ENCODE results near the gene ALG12.
A peak's percentile ranks its signal among the peaks of the same experiment; 100 is the strongest.

The ALG12 gene

DNA sequence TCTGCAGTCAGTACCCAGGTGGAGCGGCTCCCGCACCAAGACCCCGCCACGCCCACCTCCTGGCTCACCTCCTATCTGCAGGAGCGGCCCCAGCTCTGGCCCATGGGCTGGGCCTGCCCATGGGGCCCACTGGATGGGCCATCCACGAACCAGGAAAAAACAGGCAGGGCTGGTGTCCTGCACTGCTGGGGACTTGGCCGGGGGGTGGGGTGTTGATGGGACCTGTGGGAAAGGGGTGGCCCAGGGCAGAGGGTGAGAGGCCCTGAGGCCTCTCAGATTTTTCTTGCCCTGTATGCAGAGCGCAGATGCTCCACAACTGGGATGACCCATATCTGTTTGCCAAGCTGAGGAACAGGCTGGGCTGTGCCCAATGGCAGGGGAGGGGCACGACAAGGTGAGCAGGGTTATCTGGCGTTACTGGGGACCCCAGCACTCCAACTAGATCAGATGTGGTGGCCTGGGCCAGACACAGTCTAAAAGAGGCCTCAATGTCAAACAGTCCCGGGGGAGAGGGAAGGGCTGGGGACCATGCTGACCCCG is 39.7 kb upstream of the ALG12 start:
- no peak for DNase-seq

DNA sequence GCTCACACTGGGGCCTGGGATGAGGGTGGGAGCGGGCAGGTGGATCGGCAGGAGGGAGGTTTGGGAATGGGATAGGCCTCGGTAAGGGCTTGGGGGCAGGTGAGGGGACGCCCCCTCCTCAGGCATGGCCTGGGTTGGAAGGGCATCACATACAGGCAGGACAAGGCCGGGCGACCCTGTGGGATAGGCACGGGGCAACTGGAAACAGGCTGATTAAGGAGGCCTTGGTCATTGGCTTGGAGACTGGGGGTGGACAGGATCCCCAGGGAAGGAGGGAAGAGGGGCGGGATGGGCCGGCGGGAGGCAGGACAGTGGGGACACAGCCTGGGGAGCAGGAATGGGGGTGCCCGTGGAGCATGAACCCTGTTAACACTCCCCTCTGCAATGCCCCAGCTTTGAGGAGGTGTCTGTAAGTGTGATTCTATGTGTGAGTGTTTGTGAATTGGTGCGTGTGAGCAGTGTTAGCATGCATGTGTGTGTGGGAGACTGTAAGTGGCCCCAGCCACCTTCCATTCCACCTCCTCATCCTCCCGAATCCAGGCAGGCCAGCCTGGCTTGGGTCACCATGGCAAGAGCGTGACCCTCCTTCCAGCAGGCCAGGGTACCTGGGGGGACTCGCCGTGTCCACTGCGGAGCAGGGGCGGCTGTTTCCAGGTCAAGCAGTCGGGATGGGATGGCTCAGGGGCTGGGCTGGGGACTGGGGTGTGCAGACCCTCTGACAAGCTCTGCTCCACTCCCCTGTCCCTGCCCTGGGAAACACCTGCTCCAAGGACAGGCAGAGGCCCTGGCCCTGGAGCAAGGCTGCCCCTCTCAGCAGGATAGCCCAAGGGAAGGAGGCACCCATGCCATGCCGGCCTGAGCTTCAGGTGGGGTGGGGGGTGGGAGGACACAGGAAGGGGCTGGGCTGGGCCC is 38.9 kb upstream of the ALG12 start:
- no peak for DNase-seq

DNA sequence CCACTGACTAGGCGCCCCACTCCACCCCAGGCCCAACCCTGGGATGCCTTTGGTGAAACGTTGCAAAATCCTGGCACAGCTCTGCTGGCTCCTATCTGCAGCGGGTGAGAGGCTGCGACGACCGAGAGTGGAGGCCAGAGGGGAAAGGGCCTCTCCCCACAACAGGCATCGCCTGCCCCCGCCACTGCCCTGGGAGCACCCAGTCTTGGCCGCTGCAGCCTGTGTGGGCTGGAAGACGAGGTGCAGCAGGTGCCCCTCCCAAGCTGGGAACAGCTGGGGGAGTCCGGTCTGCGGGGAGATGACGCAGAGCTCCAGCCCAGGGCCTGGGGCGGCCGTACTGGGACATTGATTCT is 38.2 kb upstream of the ALG12 start:
- DNase-seq: no peak

DNA sequence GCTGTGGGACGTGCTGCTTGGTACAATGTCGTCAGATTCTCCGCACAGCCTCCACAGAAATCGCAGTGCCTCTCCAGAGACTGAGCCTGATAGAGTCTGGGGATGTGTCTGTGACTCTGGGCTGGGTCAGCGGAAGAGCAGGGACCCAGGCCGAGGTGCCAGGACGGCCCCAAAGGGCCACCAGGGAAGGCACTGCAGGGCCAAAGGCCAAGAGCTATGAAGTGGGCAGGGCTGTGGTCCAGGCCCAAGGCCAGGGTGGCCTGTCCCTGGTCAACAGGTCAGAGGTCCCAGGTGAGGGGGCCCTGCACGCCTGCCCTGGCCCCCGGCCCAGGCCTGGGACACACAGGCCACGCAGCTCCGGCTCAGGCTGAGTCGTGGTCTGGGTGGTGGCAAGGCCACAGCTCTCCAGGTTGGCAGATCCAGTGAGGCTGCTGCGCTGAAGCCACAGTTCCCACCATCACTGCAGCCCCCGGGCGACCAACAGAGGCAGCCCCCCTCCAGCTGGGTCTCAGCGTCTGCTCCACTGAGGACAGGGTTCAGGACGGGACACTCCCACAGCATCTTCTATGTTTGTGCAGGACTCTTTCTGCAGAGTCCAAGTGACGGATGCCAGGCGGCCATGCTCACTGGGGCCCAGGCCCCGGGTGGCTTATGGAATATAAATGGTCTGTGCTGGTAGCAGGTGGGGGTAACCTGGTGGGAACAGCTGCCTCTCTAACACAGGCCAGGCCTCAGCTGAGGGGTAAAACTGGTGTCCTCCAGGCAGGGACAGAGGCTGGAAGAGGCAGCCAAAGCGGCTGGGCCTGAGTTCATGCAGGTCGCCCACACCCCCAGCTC is 37.6 kb upstream of the ALG12 start:
- no peak for DNase-seq

DNA sequence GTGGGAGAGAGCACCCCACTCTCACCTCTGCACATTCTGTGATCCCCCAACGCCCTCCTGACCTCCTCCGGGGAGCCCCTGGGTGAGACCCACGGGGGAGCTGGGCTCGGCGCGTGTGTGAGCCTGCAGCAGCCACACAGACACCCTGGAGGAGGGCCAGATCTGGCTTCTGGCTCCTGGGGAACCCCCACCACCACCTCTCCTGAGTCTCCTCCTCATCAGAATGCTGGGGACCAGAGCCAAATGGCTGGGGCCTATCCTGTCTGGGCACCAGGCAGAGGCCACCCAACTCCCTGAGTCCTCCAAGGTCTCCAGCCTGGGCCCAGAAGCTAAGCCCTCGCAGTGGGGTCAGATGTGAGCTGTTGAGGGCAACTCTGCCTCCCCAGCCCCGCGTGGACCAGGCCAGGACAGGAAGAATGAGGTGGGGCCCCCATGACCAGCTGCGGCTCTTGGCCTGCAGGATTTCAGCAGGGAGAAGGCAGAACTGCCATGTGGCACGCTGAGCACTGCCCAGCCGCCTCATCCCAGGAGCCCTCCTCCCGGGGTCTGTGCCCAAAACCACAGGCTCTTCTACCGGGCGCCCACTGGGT is 36.8 kb upstream of the ALG12 start:
- DNase-seq: no peak

DNA sequence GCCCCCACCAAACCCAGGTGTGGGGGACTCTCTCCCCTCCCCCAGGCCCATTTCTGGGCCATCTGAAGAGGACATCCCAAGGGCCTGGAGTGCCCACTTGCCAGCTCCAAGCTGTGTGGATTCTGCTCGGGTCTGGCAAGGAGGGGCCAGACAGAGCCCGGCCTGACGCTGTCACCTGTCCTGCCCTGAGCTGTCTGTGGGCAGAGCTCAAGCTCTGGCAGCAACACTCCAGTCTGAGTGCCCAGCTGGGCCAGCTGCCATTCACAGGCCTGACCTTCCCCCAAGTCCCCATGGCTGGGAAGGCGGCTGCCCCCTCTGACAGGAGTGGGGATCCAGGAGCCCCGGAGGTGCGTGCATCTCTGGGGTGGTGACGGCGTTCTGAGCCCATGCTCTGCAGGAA is 36.1 kb upstream of the ALG12 start:
- DNase-seq: no peak

DNA sequence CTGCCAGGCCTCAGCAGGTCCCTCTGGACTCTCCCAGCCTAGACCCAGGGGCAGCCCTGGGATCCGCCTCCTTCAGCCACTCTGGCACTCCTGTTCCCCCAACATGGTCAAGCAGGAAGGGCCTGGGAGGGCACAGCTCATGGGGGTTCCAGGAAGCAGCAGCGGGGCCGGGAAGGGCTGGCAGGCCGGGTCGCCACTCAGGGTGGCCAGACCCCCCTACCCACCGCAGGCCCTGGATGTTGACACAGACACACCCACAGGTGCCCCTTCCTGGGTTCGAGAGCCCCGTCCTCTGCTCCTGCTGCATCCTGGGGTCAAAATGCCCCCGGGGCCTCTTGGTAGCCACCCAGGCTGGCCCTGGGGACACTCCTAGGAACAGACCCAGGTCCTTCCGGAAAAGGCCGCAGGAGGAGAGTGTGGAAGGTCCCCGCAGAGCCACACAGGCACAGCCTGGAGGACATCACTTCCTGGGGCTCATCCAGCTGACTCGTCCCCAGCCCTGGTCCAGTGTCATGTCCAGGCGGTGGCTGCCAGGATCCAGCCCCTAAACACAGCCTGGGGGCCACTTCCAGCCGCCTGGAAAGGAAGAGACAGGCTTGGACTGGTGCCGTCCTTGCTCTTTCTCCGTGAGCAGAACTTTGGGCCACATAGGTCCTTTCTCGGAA is 35.6 kb upstream of the ALG12 start:
- DNase-seq: no peak

DNA sequence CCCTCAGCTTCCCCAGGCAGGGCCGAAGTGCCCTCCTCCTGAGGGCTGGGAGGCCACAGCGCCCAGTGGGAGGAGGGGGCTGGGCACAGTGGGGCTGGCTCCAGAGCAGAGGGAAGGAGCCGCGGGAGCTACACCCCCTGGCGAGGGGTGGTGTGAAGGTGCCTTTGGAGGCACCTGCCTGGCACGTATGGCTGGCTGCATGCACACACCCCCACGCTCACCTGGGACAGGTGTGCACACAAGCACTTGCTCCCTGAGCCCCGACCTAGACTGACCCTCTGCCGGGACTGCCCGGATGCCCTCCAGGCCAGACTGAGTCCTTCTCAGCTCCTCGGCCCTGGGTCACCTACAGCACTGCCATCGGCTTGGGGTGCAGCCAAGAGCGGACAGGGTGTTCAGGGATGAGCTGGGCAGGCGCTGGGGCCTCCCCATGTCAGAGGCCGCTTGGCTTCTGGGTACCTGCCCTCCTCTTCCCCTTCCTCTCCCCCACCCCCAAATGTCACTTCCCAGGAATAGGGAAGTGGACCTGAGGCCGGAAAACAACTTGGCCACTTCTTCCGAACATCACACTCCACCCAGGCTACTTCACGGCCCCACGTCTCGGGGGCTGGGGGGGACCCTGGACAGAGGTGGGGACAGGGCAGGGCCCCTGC is 34.9 kb upstream of the ALG12 start:
- no peak for DNase-seq

DNA sequence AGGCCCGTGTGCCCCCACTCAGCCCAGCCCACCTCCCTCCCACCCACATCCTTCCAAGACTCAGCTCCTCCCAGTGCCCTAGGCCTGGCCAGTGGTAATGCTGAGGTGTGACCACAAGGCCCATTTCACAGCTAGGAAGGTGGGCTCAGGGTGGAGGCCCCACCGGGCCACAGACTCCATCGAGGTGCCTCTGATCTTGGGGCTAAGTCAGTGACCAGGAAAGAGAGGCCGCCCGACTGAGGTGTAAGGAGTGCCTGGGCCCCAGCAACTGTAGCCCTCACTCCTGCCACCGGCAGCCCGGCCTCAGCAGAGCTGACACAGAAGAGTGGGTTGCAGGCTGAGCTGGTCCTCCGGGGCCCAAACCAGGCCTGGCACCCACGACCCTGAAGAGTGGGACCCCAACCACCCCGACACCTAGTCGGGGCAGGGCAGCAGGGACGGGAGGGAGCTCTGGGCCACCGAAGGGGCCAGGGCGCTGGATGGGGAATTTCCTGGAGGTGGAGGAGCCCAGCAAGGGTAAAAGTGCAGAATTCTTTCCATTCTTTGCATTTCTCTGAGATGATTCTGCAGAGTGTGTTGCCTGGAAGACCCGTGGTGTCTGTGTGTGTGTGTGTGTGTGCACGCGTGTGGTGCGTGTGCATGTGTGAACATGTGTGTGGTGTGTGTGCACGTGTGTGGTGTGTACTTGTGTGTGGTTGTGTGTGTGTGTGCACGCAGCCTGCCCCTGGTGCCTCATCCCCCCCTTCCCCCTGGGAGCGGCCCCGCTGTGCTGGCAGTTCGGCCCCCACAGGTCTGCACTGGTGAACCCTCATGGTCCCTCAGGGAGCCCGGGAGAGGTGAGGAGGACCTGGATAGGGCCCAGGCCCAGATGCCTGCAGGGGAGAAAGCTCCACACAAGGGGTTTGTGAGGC is 34.0 kb upstream of the ALG12 start:
- peak; percentile 79 for DNase-seq

DNA sequence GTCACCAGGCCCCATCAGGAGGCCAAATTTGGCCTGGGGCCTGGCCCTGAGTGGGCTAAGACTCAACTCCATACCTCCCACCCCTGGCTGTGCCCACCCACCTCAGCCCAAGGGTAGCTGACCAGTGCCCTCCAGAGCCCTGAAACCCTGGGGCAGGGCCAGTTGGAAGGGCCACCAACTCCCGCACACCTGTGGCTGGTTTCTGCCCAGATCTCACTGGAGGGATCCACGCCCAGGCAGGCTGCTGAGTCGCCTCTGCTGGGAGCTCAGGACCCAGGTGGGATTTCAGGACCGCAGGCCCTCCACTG is 33.4 kb upstream of the ALG12 start:
- DNase-seq: no peak

DNA sequence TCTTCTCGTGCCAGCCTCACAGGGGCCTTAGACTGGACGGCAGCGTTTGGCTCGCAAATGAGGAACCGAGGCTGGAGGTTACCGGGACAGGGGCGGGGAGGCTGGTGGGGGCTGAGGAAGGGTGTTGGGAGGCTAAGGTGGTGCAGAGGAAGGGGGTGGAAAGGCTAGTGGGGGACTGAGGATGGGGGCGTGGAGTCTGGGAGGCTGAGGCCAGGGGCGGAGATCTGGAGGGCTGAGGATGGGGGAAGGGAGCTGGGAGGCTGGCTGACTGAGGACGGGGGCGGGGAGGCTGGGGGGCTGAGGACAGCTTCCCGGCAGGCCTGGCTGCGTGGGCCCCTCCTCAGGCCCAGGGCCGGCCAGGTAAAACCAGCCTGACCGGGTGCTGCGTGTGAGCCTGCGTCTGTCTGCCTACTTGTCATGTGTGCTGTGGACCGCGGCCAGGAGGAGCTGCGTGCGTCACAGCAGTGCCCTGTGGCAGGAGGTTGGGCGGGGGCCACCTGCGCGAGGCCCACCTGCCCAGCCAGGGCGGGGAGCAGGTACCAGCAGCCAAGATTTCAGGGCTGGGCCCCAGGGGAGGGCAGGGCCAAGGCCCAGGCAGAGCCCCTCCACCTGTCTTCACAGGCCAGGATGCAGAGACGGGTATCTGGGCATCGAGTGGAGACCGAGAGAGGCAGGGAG is 32.9 kb upstream of the ALG12 start:
- no peak for DNase-seq

DNA sequence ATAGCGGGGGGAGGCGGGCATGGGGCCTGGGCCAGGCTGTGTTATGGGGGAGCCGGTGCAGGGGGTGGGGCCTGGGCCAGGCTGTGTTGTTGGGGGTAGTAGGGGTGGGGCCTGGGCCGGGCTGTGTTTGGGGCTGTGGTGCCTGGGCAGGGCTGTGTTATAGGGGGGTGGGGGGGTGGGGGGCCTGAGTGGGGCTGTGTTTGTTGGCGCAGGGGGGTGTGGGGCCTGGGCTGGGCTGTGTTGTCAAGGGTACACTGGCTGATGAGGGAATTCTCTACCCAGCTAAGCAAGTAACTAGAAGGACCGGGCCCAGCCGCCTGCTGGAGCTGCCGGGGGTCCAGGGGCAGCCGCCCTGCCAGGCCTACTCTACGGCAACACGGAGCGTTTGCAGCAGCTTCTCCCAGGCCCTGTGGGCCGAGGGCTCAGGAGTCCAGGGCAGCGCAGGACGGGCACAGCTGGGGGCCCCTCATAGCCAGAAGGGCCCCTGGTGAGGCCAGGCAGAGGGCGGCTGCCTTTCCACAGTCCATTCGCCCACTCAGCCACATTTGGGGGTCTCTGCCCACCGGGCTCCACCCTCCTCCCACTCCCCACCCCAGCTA is 32.3 kb upstream of the ALG12 start:
- no peak for DNase-seq

DNA sequence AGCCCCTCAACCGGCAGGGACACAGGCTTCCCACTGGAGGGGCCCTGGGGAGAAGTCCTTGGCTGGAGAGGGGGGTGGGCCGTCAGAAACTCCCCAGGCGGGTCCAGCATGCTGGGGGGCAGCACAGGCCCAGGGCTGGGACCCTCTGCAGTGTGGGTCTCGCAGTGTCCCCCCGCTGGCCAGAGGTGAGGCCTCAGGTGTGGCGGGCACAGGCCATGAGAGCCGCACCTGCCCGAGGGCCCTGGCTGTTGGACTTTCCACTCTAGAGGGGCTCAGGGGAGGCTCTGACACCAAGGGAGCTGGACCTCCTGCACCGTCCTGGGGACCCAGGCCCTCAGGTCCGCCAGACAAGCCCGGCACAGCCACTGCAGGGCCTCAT is 31.7 kb upstream of the ALG12 start:
- DNase-seq: no peak

DNA sequence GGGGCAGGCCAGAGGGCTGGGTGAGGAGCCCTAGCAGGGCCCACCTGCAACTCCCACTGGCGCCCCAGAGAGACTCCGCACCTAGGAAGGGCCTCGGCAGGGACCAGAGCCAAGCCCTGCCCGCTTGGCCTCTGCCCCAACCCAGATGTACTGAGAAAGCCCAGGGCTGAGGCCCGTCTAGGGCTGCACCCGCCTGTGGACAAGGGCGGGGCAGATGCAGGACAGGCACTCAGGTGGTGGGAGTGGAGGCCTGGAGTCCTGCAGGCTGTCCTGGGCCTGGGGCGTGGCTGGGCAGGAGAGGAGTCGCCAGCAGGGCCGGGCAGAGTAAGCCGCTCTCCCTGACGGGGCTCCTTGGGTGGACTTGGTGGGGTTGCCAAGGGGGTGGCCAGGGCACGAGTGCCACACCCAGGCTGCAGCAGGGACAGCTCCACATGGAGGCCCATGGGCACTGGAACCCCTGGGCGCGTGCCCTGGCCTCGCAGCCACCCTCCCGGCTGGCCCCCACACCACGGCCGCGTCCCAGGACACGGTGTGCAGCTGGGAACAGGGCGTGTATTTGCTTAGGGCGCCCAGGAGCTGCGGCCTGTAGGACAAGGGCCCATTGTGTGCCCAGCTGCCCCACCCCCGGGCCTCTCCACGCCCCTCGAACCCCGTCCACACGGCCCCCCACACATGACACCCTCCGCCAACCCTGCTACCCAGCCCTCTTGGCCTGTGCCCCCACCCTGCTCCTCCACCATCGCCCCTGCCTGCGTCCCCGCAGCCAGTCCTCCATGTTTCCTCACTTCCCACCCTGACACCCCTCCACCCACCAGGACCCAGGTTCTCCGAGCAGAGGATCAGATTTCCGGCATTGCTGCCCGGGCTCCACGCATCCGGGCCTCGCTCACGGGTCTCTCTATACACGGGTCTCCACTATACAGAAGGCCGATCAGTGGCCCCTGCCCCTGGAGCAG is 31.0 kb upstream of the ALG12 start:
- peak; percentile 61 for DNase-seq

DNA sequence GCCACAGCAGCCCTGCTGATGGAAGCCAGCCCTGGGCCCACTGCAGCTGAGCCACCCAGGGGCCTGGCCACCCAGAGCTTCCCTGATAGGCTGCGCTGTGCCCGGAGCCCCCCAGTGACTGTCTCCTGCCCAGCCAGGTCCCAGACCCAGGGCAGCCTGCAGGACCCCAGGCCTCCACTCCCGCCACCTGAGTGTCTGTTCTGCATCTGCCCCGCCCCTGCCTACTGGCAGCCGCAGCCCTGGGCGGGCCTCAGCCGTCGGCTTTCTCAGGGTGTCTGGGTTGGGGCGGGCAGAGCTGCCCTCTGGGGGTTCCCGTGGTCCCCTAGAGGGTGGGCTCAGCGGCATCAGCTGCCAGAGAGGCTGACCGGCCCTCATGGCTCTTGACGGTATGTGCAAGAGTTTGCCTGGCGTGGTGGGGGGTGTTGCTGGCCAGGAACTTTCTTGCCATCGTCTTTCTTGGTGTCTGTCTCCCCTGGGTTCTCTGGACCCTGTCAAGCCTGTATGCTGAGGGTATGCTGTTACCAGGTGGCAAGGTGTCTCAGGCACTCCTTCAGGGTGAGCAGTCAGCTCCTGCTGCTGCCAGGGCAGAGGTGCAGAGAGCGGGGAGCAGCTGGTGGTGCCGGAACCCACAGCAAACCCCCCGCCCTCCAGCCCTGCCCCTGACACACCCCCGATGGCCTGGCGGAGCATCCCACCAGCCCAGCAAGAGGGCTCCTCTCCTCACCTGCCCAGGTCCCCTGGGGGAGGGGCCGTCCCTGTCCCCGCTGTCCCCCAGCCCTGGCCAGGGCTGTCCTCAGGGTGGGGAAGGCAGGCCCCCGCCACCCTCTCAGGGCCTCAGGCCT is 30.1 kb upstream of the ALG12 start:
- peak; percentile 1 for DNase-seq

DNA sequence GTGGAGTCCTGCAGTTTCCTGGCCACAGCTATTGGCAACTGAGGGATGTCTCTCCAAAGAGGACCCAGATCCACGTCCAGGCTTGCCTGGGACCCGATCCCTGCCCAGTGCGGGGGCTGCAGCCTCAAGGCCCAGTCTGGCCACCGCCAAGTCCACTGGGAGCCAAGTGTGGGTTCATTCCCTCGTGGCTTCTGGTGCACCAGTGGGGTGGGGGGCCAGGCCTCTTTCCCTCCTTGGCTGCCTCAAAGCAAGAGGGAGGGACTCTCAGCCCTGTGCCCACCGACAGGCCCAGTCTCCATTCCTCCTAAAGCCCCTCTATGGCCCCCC is 29.0 kb upstream of the ALG12 start:
- DNase-seq: no peak

DNA sequence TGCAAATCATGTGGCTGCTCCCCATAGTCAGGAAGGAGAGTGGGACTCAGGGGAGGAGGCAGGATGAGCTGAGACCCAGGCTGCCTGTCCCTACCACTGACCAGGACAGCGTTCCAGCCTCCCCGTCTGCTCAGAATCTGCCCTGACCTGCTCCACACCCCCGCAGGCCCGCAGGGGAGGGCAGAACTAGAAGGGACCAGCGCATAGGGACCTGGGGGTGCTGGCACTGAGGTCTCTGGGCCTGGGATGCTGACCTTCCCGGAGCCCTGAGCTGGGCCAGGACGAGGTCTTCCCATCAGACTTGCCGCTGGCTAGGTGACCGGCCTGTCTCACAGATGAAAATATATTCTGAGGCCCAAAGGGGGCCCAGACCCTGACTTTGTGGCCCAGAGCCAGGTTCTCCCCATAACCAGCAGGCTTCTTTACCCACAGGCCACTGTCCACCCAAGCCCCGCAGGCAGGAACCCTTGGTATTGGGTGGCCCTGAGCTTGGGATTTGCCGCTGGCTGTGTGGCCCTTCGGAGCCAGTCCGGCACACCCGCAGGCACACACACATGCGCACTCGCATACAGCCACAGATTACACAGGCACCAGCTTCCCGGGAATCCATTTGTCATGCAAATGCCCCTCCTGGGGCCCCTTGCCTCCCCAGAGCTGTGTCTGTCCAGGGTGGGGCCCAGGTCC is 28.5 kb upstream of the ALG12 start:
- no peak for DNase-seq

All from NCI-H226 (cell line).